PC-9 (cell line): ENCODE measurements around the gene ARHGAP42. TPM values are rescaled to one million over a fixed set of nuclear protein-coding genes. Genes with fewer than 3 reads are reported as not detected.

Experiments used
- BruUV-seq: library from RNA; stranded (reverse); fragments of 400-500 nt; replicated peaks from 2 replicates; lab custom pipeline; 2021; lab: Mats Ljungman, UMichigan
- CTCF ChIA-PET: fragments of 300-600 bp; sonication (Branson Sonifier 250); formaldehyde crosslinking; loops from one replicate; lab custom pipeline; 2022; ENCODE audit warnings: antibody characterized with exemption; lab: Charles Lee
- POLR2A ChIA-PET: fragments of 300-600 bp; sonication (Branson Sonifier 250); formaldehyde crosslinking; loops from one replicate; lab custom pipeline; 2022; ENCODE audit warnings: antibody characterized with exemption; ENCODE audit not compliant: unreplicated experiment; lab: Charles Lee
- DNase-seq, 2 experiments: peaks; one replicate each; pipeline versions ENCODE4 v3.0.0 to v3.0.0-alpha.2; 2015 to 2022; ENCODE audit warnings: mixed read lengths in 1 of 2
- H2AFZ ChIP-seq: fragments of 200-600 bp; sonication (generic); 2 replicates; pipeline ENCODE4 v1.8.1; 2017; ENCODE audit warnings: antibody characterized with exemption
- H3F3A ChIP-seq: fragments of 200-600 bp; sonication (generic); 2 replicates; pipeline ENCODE4 v1.8.1; 2017; ENCODE audit warnings: antibody characterized with exemption, mild to moderate bottlenecking, low read depth; ENCODE audit not compliant: insufficient read depth
- H3K27ac ChIP-seq: fragments of 200-600 bp; sonication (generic); 2 replicates; pipeline ENCODE4 v1.6.1; 2016; ENCODE audit warnings: mixed run types
- H3K27me3 ChIP-seq: fragments of 200-600 bp; sonication (generic); 2 replicates; pipeline ENCODE4 v1.6.1; 2016; ENCODE audit warnings: low read depth, mixed run types; ENCODE audit not compliant: insufficient read depth
- H3K36me3 ChIP-seq: fragments of 200-600 bp; sonication (generic); 2 replicates; pipeline ENCODE4 v1.6.1; 2016; ENCODE audit warnings: low read depth, mixed run types
- H3K4me1 ChIP-seq: fragments of 200-600 bp; sonication (generic); replicated peaks from 2 replicates; pipeline ENCODE4 v1.6.1; 2016; ENCODE audit warnings: mixed run types; ENCODE audit not compliant: insufficient read depth
- H3K4me2 ChIP-seq: fragments of 200-600 bp; sonication (generic); 2 replicates; pipeline ENCODE4 v1.6.1; 2017; ENCODE audit warnings: mixed run types
- H3K4me3 ChIP-seq: fragments of 200-600 bp; sonication (generic); 2 replicates; pipeline ENCODE4 v1.6.1; 2016; ENCODE audit warnings: mixed run types
- H3K79me2 ChIP-seq: fragments of 200-600 bp; sonication (generic); 2 replicates; pipeline ENCODE4 v1.6.1; 2017; ENCODE audit warnings: low read depth, mixed run types
- H3K9me2 ChIP-seq: fragments of 200-600 bp; sonication (generic); 2 replicates; pipeline ENCODE4 v1.8.1; 2017; ENCODE audit warnings: mild to moderate bottlenecking; ENCODE audit not compliant: insufficient read depth
- H3K9me3 ChIP-seq: fragments of 200-600 bp; sonication (generic); 2 replicates; pipeline ENCODE4 v1.8.1; 2016; ENCODE audit warnings: low read depth; ENCODE audit not compliant: insufficient read depth
- H4K20me1 ChIP-seq: fragments of 200-600 bp; sonication (generic); 2 replicates; pipeline ENCODE4 v1.8.1; 2017; ENCODE audit not compliant: insufficient read depth
- EZH2 ChIP-seq: fragments of 200-600 bp; sonication (generic); IDR thresholded peaks from 2 replicates; pipeline ENCODE4 v1.8.0; 2017; ENCODE audit warnings: antibody characterized with exemption, low read depth
- intact Hi-C: fragments of 100-400 bp; cut with micrococcal nuclease; formaldehyde crosslinking; loops from one replicate; pipeline ENCODE4 v1.10.0; 2022; ENCODE audit not compliant: unreplicated experiment
- total RNA-seq: library from RNA; stranded (reverse); gene quantifications from 2 replicates; pipeline ENCODE4 v1.2.3, GENCODE V29; 2021
- TF ChIP-seq, protein P1 (sequence below): fragments of 200-600 bp; sonication (generic); conservative IDR thresholded peaks from 2 replicates; pipeline ENCODE4 v1.6.1; 2017; ENCODE audit warnings: mixed run types, antibody characterized with exemption, mild to moderate bottlenecking, moderate library complexity

ARHGAP42 gene
- total RNA-seq, 1 experiment from 2014 or later, result 12.8 TPM

DNA sequence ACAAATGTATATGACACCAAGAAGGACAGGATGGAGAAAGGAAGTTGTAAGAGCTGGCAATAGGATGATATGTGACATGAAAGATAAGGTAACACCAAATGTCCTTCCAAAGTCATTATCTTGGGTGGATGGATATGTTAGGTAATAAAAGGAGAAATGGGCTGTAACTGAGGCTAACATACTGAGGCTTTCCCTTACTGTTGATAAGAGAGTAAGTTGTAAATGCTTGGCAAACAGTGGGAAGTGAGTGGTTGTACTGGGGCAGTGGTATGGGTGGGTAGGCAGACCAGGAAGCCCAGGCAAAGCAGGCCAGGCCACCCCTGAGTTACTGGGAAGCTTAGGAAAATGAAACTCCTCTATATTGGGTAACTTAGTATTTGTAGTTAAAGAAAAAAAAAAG lies 73.7 kb downstream of the ARHGAP42 start:
- H3K4me2 ChIP-seq, result no peak overlapping the region
- H3K79me2 ChIP-seq, result no peaks in the 10 kb centered on the region
- intact Hi-C loops, result no loop called here
- H3K4me1 ChIP-seq, result no peaks in the 10 kb centered on the region
- H3K36me3 ChIP-seq, result no peaks in the 10 kb centered on the region
- no peak overlapping the region for H3K27ac ChIP-seq
- POLR2A ChIA-PET, result interaction anchor here (0.7 kb wide), 1 partner anchor 16 kb away, joined by 4 read pairs; no protein-coding TSS in a partner anchor
- no peak for DNase-seq
- no peaks in the 10 kb centered on the region for H4K20me1 ChIP-seq
- H3K27me3 ChIP-seq, result no peaks in the 10 kb centered on the region
- H3K9me2 ChIP-seq, result no peaks in the 10 kb centered on the region
- TF ChIP-seq, protein P1, sequence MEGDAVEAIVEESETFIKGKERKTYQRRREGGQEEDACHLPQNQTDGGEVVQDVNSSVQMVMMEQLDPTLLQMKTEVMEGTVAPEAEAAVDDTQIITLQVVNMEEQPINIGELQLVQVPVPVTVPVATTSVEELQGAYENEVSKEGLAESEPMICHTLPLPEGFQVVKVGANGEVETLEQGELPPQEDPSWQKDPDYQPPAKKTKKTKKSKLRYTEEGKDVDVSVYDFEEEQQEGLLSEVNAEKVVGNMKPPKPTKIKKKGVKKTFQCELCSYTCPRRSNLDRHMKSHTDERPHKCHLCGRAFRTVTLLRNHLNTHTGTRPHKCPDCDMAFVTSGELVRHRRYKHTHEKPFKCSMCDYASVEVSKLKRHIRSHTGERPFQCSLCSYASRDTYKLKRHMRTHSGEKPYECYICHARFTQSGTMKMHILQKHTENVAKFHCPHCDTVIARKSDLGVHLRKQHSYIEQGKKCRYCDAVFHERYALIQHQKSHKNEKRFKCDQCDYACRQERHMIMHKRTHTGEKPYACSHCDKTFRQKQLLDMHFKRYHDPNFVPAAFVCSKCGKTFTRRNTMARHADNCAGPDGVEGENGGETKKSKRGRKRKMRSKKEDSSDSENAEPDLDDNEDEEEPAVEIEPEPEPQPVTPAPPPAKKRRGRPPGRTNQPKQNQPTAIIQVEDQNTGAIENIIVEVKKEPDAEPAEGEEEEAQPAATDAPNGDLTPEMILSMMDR, result no peak
- TF ChIP-seq EZH2, result no peak
- no peak overlapping the region for H3K4me3 ChIP-seq
- H3F3A ChIP-seq, result no peaks in the 10 kb centered on the region
- no TSS peak for BruUV-seq
- no peak overlapping the region for H2AFZ ChIP-seq
- no peaks in the 10 kb centered on the region; the same call in 1 of the 2 replicates for H3K9me3 ChIP-seq
- CTCF ChIA-PET, result no interaction called here

GRCh38 chr11:100761841-100762240 lies 74.8 kb downstream of the ARHGAP42 start:
- CTCF ChIA-PET, result no interaction called here

DNA sequence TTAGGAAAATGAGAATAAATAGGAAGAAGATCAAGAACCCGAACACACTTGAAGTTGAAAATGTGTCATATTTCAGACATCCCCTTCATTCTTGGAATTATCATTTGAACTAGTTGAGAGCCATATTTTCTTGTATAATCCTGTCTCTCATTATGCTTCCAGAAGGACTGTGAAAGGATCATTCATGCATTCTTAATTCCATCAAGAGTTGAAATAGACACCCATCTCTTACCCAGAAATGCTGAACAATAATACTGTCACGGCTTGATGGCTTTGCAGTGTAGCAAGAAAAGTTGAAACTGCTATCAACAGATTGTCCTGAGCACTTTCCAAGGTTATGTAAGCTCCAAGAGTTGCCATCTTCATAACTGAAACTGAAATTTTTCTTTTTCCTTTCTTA lies 79.7 kb downstream of the ARHGAP42 start:
- intact Hi-C loops, result no loop called here
- CTCF ChIA-PET, result no interaction called here
- no peak for DNase-seq

More at GRCh38 chr11:100761841-100762240, 74.8 kb downstream of the ARHGAP42 start:
- H3K4me3 ChIP-seq, result no peak overlapping the region
- intact Hi-C loops, result no loop called here
- POLR2A ChIA-PET, result no interaction called here
- BruUV-seq, result no TSS peak
- H3K4me1 ChIP-seq, result no peaks in the 10 kb centered on the region
- no peaks in the 10 kb centered on the region for H3F3A ChIP-seq
- TF ChIP-seq, protein P1, result no peak
- no peak for TF ChIP-seq EZH2
- H3K27ac ChIP-seq, result no peak overlapping the region
- H3K27me3 ChIP-seq, result no peaks in the 10 kb centered on the region
- DNase-seq, result no peak
- no peaks in the 10 kb centered on the region for H4K20me1 ChIP-seq
- H3K36me3 ChIP-seq, result no peaks in the 10 kb centered on the region
- no peak overlapping the region for H3K4me2 ChIP-seq
- no peaks in the 10 kb centered on the region for H3K9me3 ChIP-seq
- H2AFZ ChIP-seq, result no peak overlapping the region
- H3K79me2 ChIP-seq, result no peaks in the 10 kb centered on the region
- no peaks in the 10 kb centered on the region for H3K9me2 ChIP-seq

More for the DNA sequence above, 79.7 kb downstream of the ARHGAP42 start:
- H3K4me2 ChIP-seq, result no peak overlapping the region
- H3K27me3 ChIP-seq, result no peaks in the 10 kb centered on the region
- no peak overlapping the region for H3K4me3 ChIP-seq
- no peaks in the 10 kb centered on the region for H3K36me3 ChIP-seq
- no TSS peak for BruUV-seq
- H3K9me2 ChIP-seq, result no peaks in the 10 kb centered on the region
- H2AFZ ChIP-seq, result no peak overlapping the region
- no peaks in the 10 kb centered on the region for H3K9me3 ChIP-seq
- no peaks in the 10 kb centered on the region; the same call in 1 of the 2 replicates for H3K4me1 ChIP-seq
- H3F3A ChIP-seq, result no peaks in the 10 kb centered on the region
- H3K79me2 ChIP-seq, result no peaks in the 10 kb centered on the region; the same call in 1 of the 2 replicates
- POLR2A ChIA-PET, result no interaction called here
- TF ChIP-seq, protein P1, result no peak
- TF ChIP-seq EZH2, result no peak
- no peak overlapping the region for H3K27ac ChIP-seq
- no peaks in the 10 kb centered on the region for H4K20me1 ChIP-seq
